GM21381 (cell line): ENCODE measurements around the gene C9orf78.

ENCODE experiments used
- ATAC-seq: cut with Tn5 transposase; IDR thresholded peaks from one replicate; pipeline ENCODE4 v1.9.1; 2021; ENCODE audit warnings: mild to moderate bottlenecking, moderate library complexity; ENCODE audit not compliant: unreplicated experiment

The C9orf78 gene

GRCh38 chr9:129777769-129778130 lies 57.3 kb downstream of the C9orf78 start:
- ATAC-seq = no peak
